Measurements from ENCODE around the gene VPS33B. TPM values are rescaled to one million over a fixed set of nuclear protein-coding genes. Genes with fewer than 3 reads are reported as not detected.
A peak's percentile ranks its signal among the peaks of the same experiment; 100 is the strongest.

VPS33B gene
- total RNA-seq, 1 donor from 2014 or later = 9.7 TPM

GRCh38 chr15:90959894-90960293 is 62.5 kb downstream of the VPS33B start:
- Histone ChIP-seq H3K79me2 (ENCODE audit: insufficient read depth, low read length) (peaks cover 3% of the 10 kb centered on the region), H3K4me2 (ENCODE audit: low read length) (no peak overlapping the region), H3K36me3 (ENCODE audit: insufficient read depth, low read length) (peaks cover 5% of the 10 kb centered on the region), H3K27me3 (ENCODE audit: insufficient read depth, low read length) (no peaks in the 10 kb centered on the region), H3K27ac (ENCODE audit: low read depth, low read length) (no peak overlapping the region), H4K20me1 (ENCODE audit: insufficient read depth, low read length) (peaks cover 5% of the 10 kb centered on the region), H3K4me1 (ENCODE audit: insufficient read depth, low read length) (peaks cover 23% of the 10 kb centered on the region), H3K9me3 (ENCODE audit: insufficient read depth, low read depth, low read length) (no peaks in the 10 kb centered on the region), H3K9ac (ENCODE audit: low read length) (no peak overlapping the region), H2AFZ (ENCODE audit: low read depth, low read length) (no peak overlapping the region), H3K4me3 (ENCODE audit: insufficient read depth, low read depth, low read length) (no peak overlapping the region)
- no peak for FAIRE-seq
- H3K36me3 Mint-ChIP-seq (ENCODE audit: low read depth, unreplicated experiment) = peaks cover 7% of the 10 kb centered on the region
- H3K27ac Mint-ChIP-seq (ENCODE audit: unreplicated experiment) = no peak overlapping the region
- no peaks in the 10 kb centered on the region for H3K4me1 Mint-ChIP-seq (ENCODE audit: low read depth, unreplicated experiment)
- DNase-seq (ENCODE audit: low read depth) = no peak
- H3K9me3 Mint-ChIP-seq (ENCODE audit: unreplicated experiment) = no peaks in the 10 kb centered on the region
- H3K27me3 Mint-ChIP-seq (ENCODE audit: low read depth, unreplicated experiment) = no peaks in the 10 kb centered on the region
- TF ChIP-seq, protein P1, sequence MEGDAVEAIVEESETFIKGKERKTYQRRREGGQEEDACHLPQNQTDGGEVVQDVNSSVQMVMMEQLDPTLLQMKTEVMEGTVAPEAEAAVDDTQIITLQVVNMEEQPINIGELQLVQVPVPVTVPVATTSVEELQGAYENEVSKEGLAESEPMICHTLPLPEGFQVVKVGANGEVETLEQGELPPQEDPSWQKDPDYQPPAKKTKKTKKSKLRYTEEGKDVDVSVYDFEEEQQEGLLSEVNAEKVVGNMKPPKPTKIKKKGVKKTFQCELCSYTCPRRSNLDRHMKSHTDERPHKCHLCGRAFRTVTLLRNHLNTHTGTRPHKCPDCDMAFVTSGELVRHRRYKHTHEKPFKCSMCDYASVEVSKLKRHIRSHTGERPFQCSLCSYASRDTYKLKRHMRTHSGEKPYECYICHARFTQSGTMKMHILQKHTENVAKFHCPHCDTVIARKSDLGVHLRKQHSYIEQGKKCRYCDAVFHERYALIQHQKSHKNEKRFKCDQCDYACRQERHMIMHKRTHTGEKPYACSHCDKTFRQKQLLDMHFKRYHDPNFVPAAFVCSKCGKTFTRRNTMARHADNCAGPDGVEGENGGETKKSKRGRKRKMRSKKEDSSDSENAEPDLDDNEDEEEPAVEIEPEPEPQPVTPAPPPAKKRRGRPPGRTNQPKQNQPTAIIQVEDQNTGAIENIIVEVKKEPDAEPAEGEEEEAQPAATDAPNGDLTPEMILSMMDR (IDR thresholded peaks at IDR 0.05; ENCODE audit: insufficient read depth, low read depth, low read length) = no peak
- no peak for TF ChIP-seq EZH2 (IDR thresholded peaks at IDR 0.05; ENCODE audit: insufficient read depth, low read length)
- H3K4me3 Mint-ChIP-seq (ENCODE audit: unreplicated experiment) = no peak overlapping the region

- peaks cover 5% of the 10 kb centered on the region for H4K20me1 ChIP-seq (ENCODE audit: insufficient read depth, low read length)
- peaks cover 7% of the 10 kb centered on the region for H3K36me3 Mint-ChIP-seq (ENCODE audit: low read depth, unreplicated experiment)
- no peak overlapping the region for H3K4me3 ChIP-seq (ENCODE audit: insufficient read depth, low read depth, low read length)
- H3K27ac ChIP-seq (ENCODE audit: low read depth, low read length) = no peak overlapping the region
- no peaks in the 10 kb centered on the region for H3K4me1 Mint-ChIP-seq (ENCODE audit: low read depth, unreplicated experiment)
- no peak overlapping the region for H3K9ac ChIP-seq (ENCODE audit: low read length)
- no peak overlapping the region for H3K27ac Mint-ChIP-seq (ENCODE audit: unreplicated experiment)
- peaks cover 3% of the 10 kb centered on the region for H3K79me2 ChIP-seq (ENCODE audit: insufficient read depth, low read length)
- H2AFZ ChIP-seq (ENCODE audit: low read depth, low read length) = no peak overlapping the region
- H3K27me3 ChIP-seq (ENCODE audit: insufficient read depth, low read length) = no peaks in the 10 kb centered on the region
- H3K4me3 Mint-ChIP-seq (ENCODE audit: unreplicated experiment) = no peak overlapping the region
- no peak overlapping the region for H3K4me2 ChIP-seq (ENCODE audit: low read length)
- H3K4me1 ChIP-seq (ENCODE audit: insufficient read depth, low read length) = peaks cover 26% of the 10 kb centered on the region
- H3K9me3 ChIP-seq (ENCODE audit: insufficient read depth, low read depth, low read length) = no peaks in the 10 kb centered on the region
- no peak for TF ChIP-seq EZH2 (IDR thresholded peaks at IDR 0.05; ENCODE audit: insufficient read depth, low read length)
- TF ChIP-seq, protein P1 (IDR thresholded peaks at IDR 0.05; ENCODE audit: insufficient read depth, low read depth, low read length) = no peak
- H3K9me3 Mint-ChIP-seq (ENCODE audit: unreplicated experiment) = no peaks in the 10 kb centered on the region
- DNase-seq (ENCODE audit: low read depth) = no peak
- H3K36me3 ChIP-seq (ENCODE audit: insufficient read depth, low read length) = peaks cover 5% of the 10 kb centered on the region
- H3K27me3 Mint-ChIP-seq (ENCODE audit: low read depth, unreplicated experiment) = no peaks in the 10 kb centered on the region
- no peak for FAIRE-seq
Observed at GRCh38 chr15:90959028-90959595, 63.3 kb downstream of the VPS33B start.

DNA sequence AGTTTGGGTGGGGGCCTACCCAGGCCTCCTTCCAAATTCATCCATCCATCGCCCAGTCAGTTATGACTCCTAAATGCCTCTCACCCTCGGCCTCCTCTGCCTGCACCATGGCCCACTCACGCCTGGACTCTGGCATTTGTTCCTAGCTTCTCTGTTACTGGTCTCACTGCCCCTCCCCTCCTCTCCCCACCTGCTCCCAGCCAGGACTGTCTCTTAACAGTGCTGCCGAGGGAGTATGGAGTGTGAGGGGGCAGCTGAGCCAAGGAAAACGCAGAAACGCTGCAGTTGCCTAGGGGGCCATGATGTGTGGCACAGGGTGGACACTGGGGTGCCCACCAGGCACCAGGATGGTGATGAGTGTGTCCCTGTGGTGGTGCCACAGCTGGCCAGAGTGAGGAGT is 64.6 kb downstream of the VPS33B start:
- Histone ChIP-seq H3K36me3 (ENCODE audit: insufficient read depth, low read length) (peaks cover 13% of the 10 kb centered on the region), H3K4me1 (ENCODE audit: insufficient read depth, low read length) (peaks cover 26% of the 10 kb centered on the region), H3K9ac (ENCODE audit: low read length) (peak overlapping the region; percentile 74), H3K4me3 (ENCODE audit: insufficient read depth, low read depth, low read length) (no peak overlapping the region), H3K27me3 (ENCODE audit: insufficient read depth, low read length) (no peaks in the 10 kb centered on the region), H3K4me2 (ENCODE audit: low read length) (peak overlapping the region; percentile 96), H3K27ac (ENCODE audit: low read depth, low read length) (no peak overlapping the region), H2AFZ (ENCODE audit: low read depth, low read length) (peak overlapping the region; percentile 79), H3K79me2 (ENCODE audit: insufficient read depth, low read length) (peaks cover 3% of the 10 kb centered on the region), H4K20me1 (ENCODE audit: insufficient read depth, low read length) (peaks cover 5% of the 10 kb centered on the region), H3K9me3 (ENCODE audit: insufficient read depth, low read depth, low read length) (no peaks in the 10 kb centered on the region)
- Mint-ChIP-seq H3K36me3 (ENCODE audit: low read depth, unreplicated experiment) (peaks cover 10% of the 10 kb centered on the region), H3K4me3 (ENCODE audit: unreplicated experiment) (peak overlapping the region; percentile 79), H3K27ac (ENCODE audit: unreplicated experiment) (peak overlapping the region; percentile 9), H3K9me3 (ENCODE audit: unreplicated experiment) (no peaks in the 10 kb centered on the region), H3K27me3 (ENCODE audit: low read depth, unreplicated experiment) (no peaks in the 10 kb centered on the region), H3K4me1 (ENCODE audit: low read depth, unreplicated experiment) (no peaks in the 10 kb centered on the region)
- no peak for TF ChIP-seq EZH2 (IDR thresholded peaks at IDR 0.05; ENCODE audit: insufficient read depth, low read length)
- TF ChIP-seq, protein P1 (IDR thresholded peaks at IDR 0.05; ENCODE audit: insufficient read depth, low read depth, low read length) = no peak
- no peak for FAIRE-seq
- no peak for DNase-seq (ENCODE audit: low read depth)
